SIG-M5 treated with dmso at 0.1 percent for 504 hours (cell line): ENCODE data around the gene YWHAG.
"Not testable (repeated sequence)": the region's sequence is repeated elsewhere in the genome, so short reads cannot be mapped to it uniquely, and the experiment has no call there.

ENCODE experiments used
- DNase-seq: peaks from one replicate; lab custom pipeline; 2025; ENCODE audit not compliant: unreplicated experiment; lab: John Stamatoyannopoulos, UW

The YWHAG gene

DNA sequence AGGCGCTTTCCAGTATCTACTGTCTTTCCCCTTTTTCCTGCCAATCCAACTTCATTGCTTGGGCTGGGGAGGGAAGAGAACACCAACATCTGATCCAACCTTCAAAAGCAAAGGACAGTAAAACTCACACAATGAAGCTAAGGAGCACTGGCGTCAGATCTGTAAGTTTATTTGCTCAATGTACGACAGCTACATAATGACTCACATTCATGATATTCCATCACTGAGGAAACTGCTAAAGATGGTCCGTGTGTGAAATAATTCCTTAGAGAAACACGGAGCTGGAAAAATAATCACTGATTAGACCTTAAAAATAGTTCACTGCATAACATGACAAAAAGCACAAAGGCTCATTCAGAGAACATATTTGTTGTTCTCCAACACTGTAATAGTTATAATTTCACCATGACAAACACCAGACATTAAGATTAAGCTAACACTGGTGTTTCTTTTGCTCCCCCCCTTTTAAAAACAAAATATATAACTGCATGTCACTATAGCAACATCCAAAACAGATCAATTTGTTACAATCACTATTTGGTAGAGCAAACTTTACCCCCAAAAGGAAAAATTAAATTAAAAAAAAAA lies 32.1 kb downstream of the YWHAG start:
- DNase-seq, result no peak

DNA sequence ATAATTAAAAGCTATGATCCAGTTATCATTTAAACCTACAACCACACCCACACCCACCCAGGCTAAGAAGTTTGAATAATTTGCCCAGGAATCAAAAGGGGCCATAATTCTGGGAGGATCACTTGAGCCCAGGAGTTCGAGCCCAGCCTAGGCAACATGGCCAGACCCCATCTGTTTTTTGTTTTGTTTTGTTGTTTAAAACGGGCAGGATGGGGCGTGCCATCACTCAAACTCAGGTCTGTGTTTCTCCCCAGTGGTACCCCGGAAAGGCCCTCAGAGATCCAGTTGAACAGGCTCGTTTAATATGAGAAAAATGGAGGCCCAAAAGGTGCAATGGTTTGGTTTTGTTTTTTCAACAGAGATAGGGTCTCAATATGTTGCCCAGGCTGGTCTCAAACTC lies 33.0 kb downstream of the YWHAG start:
- no peak for DNase-seq

DNA sequence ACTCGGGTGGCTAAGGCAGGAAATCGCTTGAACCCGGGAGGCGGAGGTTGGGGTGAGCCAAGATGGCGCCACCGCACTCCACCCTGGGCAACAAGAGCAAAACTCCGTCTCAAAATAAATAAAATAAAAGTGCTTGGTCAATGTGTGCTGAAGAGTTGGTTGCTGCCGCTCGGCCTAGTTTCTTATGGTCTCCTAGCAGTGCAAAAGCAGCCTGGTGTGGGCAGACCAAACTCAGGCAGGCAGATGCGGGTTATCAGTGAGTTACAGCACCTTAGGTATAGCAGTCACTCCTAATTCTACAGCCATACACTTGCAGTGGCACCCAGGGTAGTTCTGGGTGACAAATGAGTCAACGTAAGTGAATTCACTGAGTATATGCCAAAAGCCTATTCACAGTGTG lies 33.7 kb downstream of the YWHAG start:
- DNase-seq, result no peak

DNA sequence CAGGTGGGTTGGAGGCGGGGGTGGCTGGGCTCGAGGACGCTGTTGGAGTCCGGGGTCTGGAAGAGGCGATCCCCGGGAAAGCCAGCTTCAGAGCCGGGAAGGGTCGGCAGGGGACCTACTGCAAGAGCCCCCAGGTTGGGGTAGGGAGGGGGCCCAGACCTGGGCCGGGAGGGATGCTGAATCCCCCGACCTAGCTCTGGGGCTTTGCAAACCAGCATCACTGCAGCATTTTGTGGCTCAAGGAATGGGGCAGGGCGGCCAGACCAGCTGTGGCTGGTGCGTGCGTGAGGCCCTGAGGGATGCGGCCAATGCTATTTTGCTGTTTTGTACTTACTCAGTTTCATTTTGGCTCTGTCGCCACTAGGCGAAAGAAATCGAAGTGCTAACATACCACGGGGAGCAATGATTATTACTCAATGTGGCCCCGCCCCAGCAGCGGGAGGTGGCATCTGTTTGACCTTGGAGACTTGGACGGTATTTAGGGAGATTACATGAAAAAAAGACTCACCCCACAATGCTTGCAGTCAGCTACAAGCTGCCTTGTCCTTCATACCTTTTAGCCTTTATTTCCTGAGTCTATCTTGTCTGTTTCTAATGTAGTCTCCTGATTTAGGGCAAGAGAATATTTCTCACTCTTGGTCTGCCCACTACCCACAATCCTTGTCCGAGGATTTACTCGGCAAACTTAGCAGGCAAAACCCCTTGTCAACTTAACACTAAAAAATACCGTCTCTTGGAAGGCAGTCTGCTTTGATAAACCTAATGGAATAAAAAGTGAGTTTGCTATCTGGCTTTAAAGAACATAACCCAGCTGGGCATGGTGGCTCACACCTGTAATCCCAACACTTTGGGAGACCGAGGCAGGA lies 40.1 kb downstream of the YWHAG start:
- peak; percentile 90 for DNase-seq

DNA sequence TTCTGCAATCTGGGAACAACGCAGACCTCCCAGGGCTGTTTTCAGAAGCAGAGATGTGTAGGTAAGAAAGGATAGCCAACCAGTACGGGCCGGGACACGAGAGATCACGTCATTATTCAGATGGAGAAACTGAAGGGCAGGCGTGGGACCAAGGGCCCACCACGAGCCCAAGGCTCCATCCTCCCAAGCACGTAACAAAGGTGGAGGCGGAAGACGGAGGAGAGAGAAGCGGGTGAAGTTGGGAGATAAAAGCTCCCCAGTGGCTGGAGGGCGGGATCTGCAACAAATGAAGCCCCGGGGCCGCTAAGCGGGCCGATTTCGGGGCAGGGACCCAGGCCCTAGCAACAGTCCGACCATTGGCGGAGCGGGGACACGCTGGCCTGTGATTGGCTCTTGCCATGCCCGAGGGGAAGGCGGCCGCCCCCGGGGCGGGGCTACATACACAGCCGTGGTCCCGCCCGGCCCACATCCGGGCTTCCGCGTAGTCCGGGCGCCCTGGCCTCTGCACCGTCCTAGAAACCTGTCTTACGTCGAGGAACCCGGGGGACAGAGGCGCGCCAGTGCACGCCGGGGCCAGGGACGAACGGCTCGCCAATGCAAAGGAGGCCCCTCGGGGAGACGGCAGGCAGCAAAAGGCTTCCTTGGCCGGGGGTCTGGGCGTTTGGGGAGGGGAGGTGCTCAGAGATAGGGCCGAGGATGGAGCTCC lies 40.9 kb downstream of the YWHAG start:
- DNase-seq, result peak; percentile 96

DNA sequence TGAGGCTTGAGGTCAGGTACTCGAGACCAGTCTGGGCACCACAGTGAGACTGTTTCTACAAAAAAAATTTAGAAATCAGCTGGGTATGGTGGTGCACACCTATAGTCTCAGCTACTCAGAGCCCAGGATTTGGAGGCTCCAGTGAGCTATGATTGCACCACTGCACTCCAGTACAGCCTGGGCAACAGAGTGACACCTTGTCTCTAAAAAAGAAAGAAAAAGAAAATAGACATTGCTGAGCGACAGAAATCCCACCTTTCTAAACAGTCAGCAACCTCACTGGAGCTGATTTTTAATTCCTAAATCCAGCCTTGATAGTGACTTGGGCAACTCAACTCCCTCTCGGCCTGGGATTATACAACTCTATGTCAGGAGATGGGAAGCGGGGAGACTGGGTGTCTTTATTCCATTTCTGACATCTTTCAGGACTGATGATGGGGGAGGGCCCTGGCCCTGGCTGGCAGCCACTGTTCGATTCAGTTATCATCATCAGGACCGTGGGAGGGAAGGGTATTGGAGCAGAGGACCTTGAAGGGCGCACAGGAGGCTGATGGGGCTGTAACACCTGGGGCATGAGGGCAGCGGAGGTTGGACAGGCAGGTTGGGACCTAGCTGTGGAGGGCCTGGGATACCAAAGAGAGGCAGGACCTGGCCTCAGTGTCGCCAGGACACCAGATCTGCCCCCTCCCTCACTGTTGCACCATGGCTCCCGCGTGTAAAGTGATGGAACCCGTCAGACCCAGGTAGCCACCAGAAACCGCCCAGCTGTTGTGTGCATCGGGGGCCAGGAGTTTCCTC lies 41.6 kb downstream of the YWHAG start:
- no peak for DNase-seq

DNA sequence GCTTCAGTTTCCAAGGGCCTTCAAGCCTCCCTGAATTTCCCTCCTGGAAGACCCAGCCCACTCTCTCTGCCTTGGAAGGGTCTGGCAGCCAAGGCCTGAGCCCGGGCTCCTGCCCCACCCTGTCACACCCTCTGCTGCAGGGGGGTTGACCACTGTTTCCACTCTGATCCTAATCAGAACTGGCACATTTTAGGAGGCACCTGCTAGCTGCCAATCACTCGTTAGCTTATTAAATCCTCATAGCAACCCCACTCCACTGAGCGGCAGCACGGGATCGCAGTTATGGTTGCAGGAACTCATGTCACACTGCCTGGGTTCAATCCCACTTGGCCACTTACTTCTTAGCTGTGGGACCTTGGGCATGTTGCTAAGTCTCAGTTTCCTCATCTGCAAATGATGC lies 43.4 kb downstream of the YWHAG start:
- no peak for DNase-seq

DNA sequence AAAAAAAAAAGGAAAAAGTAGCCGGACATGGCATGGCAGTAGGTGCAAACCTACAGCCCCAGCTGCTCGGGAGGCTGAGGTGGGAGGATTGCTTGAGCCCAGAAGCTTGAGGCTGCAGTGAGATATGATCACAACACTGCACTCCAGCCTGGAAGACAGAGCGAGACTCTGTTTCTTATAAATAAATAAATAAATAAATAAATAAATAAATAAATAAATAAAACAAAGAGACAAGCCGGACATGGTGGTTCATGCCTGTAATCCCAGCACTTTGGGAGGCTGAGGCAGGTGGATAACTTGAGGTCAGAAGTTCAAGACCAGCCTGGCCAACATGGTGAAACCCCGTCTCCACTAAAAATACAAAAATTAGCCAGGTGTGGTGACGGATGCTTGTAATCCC lies 44.1 kb downstream of the YWHAG start:
- not testable (repeated sequence) for DNase-seq

DNA sequence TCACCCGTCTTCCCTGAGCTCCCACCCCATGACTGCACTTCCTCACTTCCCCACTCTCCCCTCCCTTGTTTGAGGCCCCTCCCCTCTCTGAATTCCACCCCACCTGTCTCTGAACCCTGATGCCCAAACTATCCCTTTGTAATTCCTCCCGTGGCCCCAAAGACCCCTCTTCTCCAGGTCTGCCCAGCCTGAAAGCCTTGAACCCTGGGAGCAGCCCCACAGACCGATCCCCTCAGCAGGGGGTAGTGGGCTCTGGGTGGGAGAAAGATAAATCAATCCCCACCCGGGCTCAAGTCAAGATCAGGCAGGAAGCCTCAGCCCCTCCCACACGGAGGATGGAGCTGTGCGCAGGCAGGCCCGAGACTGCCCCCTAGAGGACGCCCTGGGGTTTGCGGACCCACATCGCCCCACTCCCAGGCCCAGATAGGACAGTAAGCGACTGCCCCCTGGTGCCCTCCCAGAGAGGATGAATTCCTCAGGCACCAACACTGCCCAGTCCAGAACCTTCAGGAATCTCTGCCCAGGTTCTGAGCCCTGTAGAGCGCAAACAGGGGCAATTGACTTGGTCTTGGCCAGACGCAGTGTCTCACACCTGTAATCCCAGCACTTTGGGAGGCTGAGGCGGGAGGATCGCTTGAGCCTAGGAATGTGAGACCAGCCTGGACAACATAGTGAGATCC lies 44.6 kb downstream of the YWHAG start:
- DNase-seq, result peak; percentile 90

DNA sequence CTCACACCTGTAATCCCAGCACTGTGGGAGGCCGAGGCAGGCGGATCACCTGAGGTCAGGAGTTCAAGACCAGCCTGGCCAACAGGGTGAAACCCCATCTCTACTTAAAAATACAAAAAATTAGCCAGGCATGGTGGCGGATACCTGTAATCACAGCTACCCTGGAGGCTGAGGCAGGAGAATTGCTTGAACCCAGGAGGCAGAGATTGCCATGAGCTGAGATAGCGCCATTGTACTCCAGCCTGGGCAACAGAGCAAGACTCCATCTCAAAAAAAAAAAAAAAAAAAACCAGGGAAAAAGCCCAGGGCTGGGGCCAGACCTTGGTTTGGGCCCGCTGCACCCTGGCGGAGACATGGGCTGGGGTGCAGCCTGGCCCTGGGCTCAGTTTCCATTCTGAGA lies 47.0 kb downstream of the YWHAG start:
- not testable (repeated sequence) for DNase-seq

DNA sequence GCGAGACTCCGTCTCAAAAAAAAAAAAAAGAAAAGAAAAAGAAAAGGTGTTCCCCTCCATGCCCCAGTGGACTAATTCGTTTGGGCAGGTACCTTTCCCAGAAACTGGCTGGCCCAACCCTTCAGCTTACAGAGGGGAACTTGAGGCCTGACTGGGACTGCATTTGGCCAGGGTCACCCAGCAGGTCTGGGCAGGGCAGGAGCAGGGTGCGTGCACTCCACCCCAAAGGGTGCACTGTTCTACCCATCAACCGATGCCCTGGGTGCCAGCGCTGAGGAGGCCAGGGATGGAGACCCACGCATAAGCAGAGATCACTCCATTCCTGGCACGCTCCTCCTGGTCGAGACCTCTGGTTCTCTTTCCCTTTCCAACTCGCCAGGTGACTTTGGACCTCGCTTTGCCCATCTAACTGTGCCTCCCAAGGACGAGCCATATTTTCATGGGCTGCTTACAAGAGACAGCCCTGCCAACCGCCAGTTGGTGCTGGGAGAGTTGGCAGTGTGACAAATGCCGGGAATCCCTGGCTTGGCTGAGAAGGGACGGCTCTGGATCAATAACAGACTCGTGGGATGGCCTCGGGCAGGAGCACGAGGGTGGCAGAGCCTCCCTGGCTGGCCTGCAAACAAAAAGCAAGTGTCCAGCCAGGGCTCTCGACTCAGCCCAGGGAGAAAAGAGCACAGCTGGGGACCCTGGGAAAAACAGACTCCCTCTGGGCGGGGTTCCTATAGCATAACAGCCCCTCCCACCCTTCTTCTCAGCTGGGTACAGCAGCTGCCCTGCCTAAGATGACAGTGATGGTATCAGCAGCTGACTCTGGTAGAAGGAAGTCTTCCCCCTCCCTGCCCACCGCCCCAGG lies 48.5 kb downstream of the YWHAG start:
- DNase-seq, result no peak

DNA sequence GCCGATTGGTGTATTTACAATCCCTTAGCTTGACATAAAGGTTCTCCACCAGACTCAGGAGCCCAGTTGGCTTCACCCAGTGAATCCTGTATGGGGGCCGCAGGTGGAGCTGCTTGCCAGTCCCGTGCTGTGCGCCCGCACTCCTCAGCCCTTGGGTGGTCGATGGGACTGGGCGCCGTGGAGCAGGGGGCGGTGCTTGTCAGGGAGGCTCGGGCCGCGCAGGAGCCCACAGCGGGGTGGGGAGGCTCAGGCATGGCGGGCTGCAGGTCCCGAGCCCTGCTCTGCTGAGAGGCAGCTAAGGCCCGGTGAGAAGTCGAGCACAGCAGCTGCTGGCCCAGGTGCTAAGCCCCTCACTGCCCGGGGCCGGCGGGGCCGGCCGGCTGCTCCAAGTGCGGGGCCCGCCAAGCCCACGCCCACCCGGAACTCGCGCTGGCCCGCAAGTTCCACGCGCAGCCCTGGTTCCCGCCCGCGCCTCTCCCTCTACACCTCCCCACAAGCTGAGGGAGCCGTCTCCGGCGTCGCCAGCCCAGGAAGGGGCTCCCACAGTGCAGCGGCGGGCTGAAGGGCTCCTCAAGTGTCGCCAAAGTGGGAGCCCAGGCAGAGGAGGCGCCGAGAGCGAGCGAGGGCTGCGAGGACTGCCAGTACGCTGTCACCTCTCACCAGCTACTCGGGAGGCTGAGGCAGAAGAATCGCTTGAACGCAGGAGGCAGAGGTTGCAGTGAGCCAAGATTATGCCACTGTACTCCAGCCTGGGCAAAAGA lies 49.3 kb downstream of the YWHAG start:
- not testable (repeated sequence) for DNase-seq

DNA sequence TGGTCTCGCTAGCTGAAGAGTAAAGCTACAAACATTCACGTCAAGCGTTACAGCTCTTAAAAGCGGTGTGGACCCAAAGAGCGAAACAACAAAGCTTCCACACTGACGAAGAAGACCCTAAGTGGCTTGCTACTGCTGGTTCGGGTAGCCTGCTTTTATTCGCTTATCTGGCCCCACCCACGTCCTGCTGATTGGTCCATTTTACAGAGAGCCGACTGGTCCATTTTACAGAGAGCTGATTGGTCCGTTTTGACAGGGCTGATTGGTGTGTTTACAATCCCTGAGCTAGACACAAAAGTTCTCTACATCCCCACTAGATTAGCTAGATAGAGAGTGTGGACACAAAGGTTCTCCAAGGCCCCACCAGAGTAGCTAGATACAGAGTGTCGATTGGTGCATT lies 49.9 kb downstream of the YWHAG start:
- DNase-seq, result not testable (repeated sequence)

DNA sequence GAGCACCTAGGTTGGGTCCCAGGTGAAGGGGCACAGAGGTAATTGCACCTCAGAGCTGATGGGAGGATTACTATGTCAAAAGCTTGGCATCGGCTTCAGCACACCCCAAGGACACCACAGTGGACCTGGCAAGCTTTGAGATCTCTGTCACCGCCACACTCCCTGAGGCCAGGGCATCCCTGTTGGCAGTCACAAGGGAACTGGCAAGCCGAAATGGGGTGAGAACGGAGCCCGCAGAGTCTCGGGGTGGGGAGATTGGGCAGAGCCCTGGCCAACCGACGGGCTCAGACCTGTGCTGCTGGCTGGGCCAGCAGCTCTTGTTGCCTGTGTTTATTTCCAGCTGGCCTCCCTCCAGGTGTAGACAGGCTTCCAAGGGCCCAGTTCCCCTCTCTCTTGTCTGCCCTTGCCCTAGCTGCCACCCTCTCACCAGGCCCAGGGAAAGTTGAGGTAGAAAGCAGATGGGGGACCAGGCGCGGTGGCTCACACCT lies 53.9 kb downstream of the YWHAG start:
- no peak for DNase-seq

DNA sequence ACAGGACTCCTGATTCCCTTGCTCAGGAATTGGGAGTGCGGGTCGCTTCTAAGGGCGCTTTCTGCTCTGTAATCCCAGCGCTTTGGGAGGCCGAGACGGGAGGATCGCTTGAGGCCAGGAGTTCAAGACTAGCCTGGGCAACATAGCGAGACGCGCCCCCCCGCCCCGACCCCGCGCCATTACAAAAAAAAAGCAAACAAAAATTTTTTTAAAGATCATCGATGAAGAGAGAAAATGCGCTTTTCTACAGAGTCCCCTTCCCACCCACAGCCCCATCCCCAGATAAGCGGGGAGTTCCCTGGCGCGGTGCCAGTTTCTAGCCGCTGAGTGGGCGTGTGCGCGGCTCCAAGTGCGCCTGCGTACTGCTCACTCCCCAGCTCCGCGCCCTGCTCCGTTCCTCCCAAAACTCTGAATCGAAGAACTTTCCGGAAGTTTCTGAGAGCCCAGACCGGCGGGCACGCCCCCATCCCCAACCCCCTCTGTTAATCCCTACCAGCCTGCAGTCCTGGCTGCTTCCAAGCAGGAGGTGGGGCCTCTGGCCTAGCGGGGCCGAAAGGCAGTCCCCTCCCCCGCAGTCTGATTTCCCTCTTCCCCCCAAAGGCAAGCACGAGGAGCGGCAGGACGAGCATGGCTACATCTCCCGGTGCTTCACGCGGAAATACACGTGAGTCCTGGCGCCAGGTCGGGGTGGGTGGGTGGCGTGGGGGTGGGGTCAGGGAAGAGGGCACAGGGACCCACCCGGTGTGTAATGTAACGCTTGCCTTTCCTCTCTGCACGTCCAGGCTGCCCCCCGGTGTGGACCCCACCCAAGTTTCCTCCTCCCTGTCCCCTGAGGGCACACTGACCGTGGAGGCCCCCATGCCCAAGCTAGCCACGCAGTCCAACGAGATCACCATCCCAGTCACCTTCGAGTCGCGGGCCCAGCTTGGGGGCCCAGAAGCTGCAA lies 55.3 kb downstream of the YWHAG start:
- peak; percentile 93 for DNase-seq

DNA sequence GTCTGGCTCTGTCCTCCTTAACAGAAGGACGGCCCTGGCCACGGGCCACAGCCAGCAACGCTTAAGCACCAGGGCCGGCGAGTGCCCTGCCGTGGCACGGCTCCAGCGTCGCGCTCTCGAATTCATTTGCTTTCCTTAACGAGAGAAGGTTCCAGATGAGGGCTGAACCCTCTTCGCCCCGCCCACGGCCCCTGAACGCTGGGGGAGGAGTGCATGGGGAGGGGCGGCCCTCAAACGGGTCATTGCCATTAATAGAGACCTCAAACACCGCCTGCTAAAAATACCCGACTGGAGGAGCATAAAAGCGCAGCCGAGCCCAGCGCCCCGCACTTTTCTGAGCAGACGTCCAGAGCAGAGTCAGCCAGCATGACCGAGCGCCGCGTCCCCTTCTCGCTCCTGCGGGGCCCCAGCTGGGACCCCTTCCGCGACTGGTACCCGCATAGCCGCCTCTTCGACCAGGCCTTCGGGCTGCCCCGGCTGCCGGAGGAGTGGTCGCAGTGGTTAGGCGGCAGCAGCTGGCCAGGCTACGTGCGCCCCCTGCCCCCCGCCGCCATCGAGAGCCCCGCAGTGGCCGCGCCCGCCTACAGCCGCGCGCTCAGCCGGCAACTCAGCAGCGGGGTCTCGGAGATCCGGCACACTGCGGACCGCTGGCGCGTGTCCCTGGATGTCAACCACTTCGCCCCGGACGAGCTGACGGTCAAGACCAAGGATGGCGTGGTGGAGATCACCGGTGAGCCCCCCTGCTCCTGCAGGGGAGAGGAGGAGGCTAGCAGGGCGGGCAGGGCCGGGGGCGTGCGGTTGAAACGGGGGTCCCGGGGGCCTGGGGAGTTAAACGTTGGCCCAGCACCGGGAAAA lies 56.2 kb downstream of the YWHAG start, which contains the start of gene HSPB1:
Gene HSPB1, plus strand, starts transcription at position 327 of the 855 bp plus-strand sequence. Its CDS starts 40 bp downstream, at position 367.
- DNase-seq, result peak; percentile 90

DNA sequence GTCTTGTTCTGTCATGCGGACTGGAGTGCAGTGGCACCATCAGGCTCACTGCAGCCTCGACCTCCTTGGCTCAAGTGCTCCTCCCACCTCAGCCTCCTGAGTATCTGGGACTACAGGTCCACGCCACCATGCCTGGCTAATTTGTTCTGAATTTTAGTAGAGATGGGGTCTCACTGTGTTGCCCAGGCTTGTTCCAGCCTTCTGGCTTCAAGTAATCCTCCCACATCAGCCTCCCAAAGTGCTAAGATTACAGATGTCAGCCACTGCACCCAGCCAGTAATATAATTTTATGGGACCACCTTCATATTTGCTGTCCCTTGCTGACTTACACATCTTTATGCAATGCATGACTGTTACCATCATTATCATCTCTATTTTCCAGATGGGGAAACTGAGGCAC lies 57.8 kb downstream of the YWHAG start:
- DNase-seq, result no peak
